WTC11 (cell line): Measurements from ENCODE around the gene IL2RG. TPM values are rescaled to one million over a fixed set of nuclear protein-coding genes. Genes with fewer than 3 reads are reported as not detected.

Experiments
- CREM ChIP-seq: sonication (generic); formaldehyde crosslinking; IDR thresholded peaks from 2 replicates; pipeline ENCODE4 v1.8.1; 2022; ENCODE audit warnings: mild to moderate bottlenecking, missing genetic modification reagents, moderate library complexity
- GABPB1 ChIP-seq: sonication (generic); formaldehyde crosslinking; IDR thresholded peaks from 2 replicates; pipeline ENCODE4 v1.8.1; 2023; ENCODE audit warnings: mild to moderate bottlenecking, missing genetic modification reagents
- IRF2 ChIP-seq: sonication (generic); formaldehyde crosslinking; IDR thresholded peaks from 2 replicates; pipeline ENCODE4 v1.8.0; 2022; ENCODE audit warnings: low read depth, missing genetic modification reagents, borderline replicate concordance
- JUN ChIP-seq: sonication (generic); formaldehyde crosslinking; IDR thresholded peaks from 2 replicates; pipeline ENCODE4 v1.8.0; 2023; ENCODE audit warnings: mild to moderate bottlenecking, missing genetic modification reagents
- NR1H2 ChIP-seq: sonication (generic); formaldehyde crosslinking; IDR thresholded peaks from 2 replicates; pipeline ENCODE4 v1.9.0; 2021; ENCODE audit warnings: mild to moderate bottlenecking, moderate library complexity, missing genetic modification reagents
- SOX15 ChIP-seq: fragments of 250-450 bp; sonication (Bioruptor Pico); IDR thresholded peaks from 2 replicates; pipeline ENCODE4 v1.9.0; 2021; ENCODE audit warnings: mild to moderate bottlenecking
- SP1 ChIP-seq: sonication (generic); formaldehyde crosslinking; conservative IDR thresholded peaks from 2 replicates; pipeline ENCODE4 v1.8.1; 2022; ENCODE audit warnings: missing genetic modification reagents
- ZNF121 ChIP-seq: sonication (generic); formaldehyde crosslinking; IDR thresholded peaks from 2 replicates; pipeline ENCODE4 v1.8.0; 2023; ENCODE audit warnings: missing genetic modification reagents
- ZNF263 ChIP-seq: sonication (generic); formaldehyde crosslinking; IDR thresholded peaks from 2 replicates; pipeline ENCODE4 v1.8.1; 2022; ENCODE audit warnings: low read depth, mild to moderate bottlenecking, moderate library complexity, missing genetic modification reagents
- total RNA-seq: library from RNA; stranded (reverse); gene quantifications from 3 replicates; pipeline ENCODE4 v1.2.3, GENCODE V29; 2021
- TF ChIP-seq, protein P1 (sequence below): sonication (generic); formaldehyde crosslinking; conservative IDR thresholded peaks from 2 replicates; pipeline ENCODE4 v1.8.1; 2023; ENCODE audit warnings: mild to moderate bottlenecking, low read depth, missing genetic modification reagents, moderate library complexity
- TF ChIP-seq, protein P2 (sequence below): sonication (generic); formaldehyde crosslinking; IDR thresholded peaks from 2 replicates; pipeline ENCODE4 v1.8.1; 2023; ENCODE audit warnings: mild to moderate bottlenecking, missing genetic modification reagents, moderate library complexity
- TF ChIP-seq, protein P3 (sequence below): fragments of 250-450 bp; sonication (Bioruptor Pico); IDR thresholded peaks from 2 replicates; pipeline ENCODE4 v1.9.0; 2021; ENCODE audit warnings: mild to moderate bottlenecking
- TF ChIP-seq, protein P4 (sequence below): fragments of 250-450 bp; sonication (Bioruptor Pico); IDR thresholded peaks from 2 replicates; pipeline ENCODE4 v1.9.0; 2021; ENCODE audit warnings: mild to moderate bottlenecking
- TF ChIP-seq, protein P5 (sequence below): fragments of 250-450 bp; sonication (Bioruptor Pico); IDR thresholded peaks from 2 replicates; pipeline ENCODE4 v2.1.2; 2022; ENCODE audit warnings: mild to moderate bottlenecking, moderate library complexity
- TF ChIP-seq, protein P6 (sequence below): sonication (generic); formaldehyde crosslinking; IDR thresholded peaks from 2 replicates; pipeline ENCODE4 v1.8.1; 2022; ENCODE audit warnings: low read depth, missing genetic modification reagents, borderline replicate concordance
- TF ChIP-seq, protein P7 (sequence below): sonication (generic); formaldehyde crosslinking; IDR thresholded peaks from 2 replicates; pipeline ENCODE4 v1.8.0; 2022; ENCODE audit warnings: mild to moderate bottlenecking, missing genetic modification reagents
- TF ChIP-seq, protein P8 (sequence below): sonication (generic); formaldehyde crosslinking; conservative IDR thresholded peaks from 2 replicates; pipeline ENCODE4 v1.8.1; 2022; ENCODE audit warnings: mild to moderate bottlenecking, missing genetic modification reagents
- TF ChIP-seq, protein P9 (sequence below): sonication (generic); formaldehyde crosslinking; IDR thresholded peaks from 2 replicates; pipeline ENCODE4 v1.8.1; 2023; ENCODE audit warnings: mild to moderate bottlenecking, missing genetic modification reagents, moderate library complexity
- TF ChIP-seq, protein P10 (sequence below): sonication (generic); formaldehyde crosslinking; IDR thresholded peaks from 2 replicates; pipeline ENCODE4 v1.8.1; 2023; ENCODE audit warnings: mild to moderate bottlenecking, missing genetic modification reagents
- TF ChIP-seq, protein P11 (sequence below): sonication (generic); formaldehyde crosslinking; IDR thresholded peaks from 2 replicates; pipeline ENCODE4 v1.8.1; 2022; ENCODE audit warnings: mild to moderate bottlenecking, missing genetic modification reagents, moderate library complexity, borderline replicate concordance

IL2RG gene
- total RNA-seq, 1 experiment from 2014 or later, result 1.2 TPM

DNA sequence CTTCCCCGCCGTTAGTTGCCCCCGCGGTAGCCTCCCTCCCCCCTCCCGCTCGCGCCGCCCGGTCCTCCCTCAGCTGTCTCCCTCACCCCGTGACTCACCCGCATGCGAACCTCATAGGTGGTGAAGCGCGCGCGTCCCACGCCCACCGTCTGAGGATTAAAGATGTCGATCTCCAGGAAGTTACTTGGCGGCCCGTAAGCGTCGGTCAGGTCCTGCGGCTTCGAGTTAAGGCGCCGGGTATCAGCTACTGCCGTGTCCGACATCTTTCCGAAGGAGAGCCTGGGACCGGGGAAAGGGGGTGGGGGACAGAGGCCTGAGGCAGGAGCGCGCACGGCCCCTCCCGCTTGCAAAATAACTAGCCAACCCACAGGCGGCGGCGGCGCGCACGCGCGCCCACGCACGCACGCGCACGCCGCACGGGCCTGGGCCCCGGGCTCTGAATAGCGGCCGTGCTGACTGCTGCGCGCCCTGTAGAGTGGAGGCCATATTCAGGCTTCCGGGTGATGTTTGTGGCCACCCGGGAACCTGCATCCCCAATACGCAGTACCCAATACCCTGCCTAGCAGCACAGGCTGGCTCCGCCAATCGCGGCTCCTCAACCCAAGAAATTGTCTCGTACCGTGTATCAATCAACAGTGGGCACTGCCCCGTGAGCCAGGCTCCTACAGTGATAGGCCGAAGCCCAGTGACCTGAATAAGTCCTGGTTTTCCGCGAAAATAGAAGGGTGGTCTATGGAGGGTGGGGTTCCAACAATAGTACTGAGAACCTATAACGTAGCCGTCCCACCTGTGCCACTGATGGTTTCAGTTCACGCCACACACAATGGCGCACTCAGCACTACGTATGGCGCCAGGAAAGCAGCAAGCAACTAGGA is 43.1 kb downstream of the IL2RG start, which contains the start of gene SNX12 (continued):
- TF ChIP-seq, protein P1, sequence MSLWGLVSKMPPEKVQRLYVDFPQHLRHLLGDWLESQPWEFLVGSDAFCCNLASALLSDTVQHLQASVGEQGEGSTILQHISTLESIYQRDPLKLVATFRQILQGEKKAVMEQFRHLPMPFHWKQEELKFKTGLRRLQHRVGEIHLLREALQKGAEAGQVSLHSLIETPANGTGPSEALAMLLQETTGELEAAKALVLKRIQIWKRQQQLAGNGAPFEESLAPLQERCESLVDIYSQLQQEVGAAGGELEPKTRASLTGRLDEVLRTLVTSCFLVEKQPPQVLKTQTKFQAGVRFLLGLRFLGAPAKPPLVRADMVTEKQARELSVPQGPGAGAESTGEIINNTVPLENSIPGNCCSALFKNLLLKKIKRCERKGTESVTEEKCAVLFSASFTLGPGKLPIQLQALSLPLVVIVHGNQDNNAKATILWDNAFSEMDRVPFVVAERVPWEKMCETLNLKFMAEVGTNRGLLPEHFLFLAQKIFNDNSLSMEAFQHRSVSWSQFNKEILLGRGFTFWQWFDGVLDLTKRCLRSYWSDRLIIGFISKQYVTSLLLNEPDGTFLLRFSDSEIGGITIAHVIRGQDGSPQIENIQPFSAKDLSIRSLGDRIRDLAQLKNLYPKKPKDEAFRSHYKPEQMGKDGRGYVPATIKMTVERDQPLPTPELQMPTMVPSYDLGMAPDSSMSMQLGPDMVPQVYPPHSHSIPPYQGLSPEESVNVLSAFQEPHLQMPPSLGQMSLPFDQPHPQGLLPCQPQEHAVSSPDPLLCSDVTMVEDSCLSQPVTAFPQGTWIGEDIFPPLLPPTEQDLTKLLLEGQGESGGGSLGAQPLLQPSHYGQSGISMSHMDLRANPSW (CRISPR knock-in tag), result no peak
- TF ChIP-seq, protein P2, sequence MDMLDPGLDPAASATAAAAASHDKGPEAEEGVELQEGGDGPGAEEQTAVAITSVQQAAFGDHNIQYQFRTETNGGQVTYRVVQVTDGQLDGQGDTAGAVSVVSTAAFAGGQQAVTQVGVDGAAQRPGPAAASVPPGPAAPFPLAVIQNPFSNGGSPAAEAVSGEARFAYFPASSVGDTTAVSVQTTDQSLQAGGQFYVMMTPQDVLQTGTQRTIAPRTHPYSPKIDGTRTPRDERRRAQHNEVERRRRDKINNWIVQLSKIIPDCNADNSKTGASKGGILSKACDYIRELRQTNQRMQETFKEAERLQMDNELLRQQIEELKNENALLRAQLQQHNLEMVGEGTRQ, result no peak
- no peak for TF ChIP-seq IRF2 (CRISPR knock-in tag)
- TF ChIP-seq ZNF121 (CRISPR knock-in tag), result no peak
- TF ChIP-seq, protein P3, sequence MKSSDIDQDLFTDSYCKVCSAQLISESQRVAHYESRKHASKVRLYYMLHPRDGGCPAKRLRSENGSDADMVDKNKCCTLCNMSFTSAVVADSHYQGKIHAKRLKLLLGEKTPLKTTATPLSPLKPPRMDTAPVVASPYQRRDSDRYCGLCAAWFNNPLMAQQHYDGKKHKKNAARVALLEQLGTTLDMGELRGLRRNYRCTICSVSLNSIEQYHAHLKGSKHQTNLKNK (CRISPR knock-in tag), result no peak
- TF ChIP-seq, protein P4, sequence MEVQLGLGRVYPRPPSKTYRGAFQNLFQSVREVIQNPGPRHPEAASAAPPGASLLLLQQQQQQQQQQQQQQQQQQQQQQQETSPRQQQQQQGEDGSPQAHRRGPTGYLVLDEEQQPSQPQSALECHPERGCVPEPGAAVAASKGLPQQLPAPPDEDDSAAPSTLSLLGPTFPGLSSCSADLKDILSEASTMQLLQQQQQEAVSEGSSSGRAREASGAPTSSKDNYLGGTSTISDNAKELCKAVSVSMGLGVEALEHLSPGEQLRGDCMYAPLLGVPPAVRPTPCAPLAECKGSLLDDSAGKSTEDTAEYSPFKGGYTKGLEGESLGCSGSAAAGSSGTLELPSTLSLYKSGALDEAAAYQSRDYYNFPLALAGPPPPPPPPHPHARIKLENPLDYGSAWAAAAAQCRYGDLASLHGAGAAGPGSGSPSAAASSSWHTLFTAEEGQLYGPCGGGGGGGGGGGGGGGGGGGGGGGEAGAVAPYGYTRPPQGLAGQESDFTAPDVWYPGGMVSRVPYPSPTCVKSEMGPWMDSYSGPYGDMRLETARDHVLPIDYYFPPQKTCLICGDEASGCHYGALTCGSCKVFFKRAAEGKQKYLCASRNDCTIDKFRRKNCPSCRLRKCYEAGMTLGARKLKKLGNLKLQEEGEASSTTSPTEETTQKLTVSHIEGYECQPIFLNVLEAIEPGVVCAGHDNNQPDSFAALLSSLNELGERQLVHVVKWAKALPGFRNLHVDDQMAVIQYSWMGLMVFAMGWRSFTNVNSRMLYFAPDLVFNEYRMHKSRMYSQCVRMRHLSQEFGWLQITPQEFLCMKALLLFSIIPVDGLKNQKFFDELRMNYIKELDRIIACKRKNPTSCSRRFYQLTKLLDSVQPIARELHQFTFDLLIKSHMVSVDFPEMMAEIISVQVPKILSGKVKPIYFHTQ (CRISPR knock-in tag), result no peak
- TF ChIP-seq CREM (CRISPR knock-in tag), result 0 out of 2 replicates have a peak, but pooled peaks have one; percentile 48
- TF ChIP-seq, protein P5, sequence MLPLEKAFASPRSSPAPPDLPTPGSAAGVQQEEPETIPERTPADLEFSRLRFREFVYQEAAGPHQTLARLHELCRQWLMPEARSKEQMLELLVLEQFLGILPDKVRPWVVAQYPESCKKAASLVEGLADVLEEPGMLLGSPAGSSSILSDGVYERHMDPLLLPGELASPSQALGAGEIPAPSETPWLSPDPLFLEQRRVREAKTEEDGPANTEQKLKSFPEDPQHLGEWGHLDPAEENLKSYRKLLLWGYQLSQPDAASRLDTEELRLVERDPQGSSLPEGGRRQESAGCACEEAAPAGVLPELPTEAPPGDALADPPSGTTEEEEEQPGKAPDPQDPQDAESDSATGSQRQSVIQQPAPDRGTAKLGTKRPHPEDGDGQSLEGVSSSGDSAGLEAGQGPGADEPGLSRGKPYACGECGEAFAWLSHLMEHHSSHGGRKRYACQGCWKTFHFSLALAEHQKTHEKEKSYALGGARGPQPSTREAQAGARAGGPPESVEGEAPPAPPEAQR, result 0 out of 2 replicates have a peak, but pooled peaks have one; percentile 45
- no peak for TF ChIP-seq SOX15 (CRISPR knock-in tag)
- TF ChIP-seq, protein P6, sequence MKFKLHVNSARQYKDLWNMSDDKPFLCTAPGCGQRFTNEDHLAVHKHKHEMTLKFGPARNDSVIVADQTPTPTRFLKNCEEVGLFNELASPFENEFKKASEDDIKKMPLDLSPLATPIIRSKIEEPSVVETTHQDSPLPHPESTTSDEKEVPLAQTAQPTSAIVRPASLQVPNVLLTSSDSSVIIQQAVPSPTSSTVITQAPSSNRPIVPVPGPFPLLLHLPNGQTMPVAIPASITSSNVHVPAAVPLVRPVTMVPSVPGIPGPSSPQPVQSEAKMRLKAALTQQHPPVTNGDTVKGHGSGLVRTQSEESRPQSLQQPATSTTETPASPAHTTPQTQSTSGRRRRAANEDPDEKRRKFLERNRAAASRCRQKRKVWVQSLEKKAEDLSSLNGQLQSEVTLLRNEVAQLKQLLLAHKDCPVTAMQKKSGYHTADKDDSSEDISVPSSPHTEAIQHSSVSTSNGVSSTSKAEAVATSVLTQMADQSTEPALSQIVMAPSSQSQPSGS, result no peak
- TF ChIP-seq, protein P7, sequence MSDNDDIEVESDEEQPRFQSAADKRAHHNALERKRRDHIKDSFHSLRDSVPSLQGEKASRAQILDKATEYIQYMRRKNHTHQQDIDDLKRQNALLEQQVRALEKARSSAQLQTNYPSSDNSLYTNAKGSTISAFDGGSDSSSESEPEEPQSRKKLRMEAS (CRISPR knock-in tag), result peak; percentile 43; the same call in 1 of the 2 replicates
- TF ChIP-seq, protein P8, sequence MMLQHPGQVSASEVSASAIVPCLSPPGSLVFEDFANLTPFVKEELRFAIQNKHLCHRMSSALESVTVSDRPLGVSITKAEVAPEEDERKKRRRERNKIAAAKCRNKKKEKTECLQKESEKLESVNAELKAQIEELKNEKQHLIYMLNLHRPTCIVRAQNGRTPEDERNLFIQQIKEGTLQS, result no peak
- no peak for TF ChIP-seq JUN
- TF ChIP-seq SP1 (CRISPR knock-in tag), result peak; percentile 72
- TF ChIP-seq, protein P9, sequence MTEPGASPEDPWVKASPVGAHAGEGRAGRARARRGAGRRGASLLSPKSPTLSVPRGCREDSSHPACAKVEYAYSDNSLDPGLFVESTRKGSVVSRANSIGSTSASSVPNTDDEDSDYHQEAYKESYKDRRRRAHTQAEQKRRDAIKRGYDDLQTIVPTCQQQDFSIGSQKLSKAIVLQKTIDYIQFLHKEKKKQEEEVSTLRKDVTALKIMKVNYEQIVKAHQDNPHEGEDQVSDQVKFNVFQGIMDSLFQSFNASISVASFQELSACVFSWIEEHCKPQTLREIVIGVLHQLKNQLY (CRISPR knock-in tag), result no peak
- no peak for TF ChIP-seq NR1H2 (CRISPR knock-in tag)
- no peak for TF ChIP-seq ZNF263 (CRISPR knock-in tag)
- TF ChIP-seq, protein P10, sequence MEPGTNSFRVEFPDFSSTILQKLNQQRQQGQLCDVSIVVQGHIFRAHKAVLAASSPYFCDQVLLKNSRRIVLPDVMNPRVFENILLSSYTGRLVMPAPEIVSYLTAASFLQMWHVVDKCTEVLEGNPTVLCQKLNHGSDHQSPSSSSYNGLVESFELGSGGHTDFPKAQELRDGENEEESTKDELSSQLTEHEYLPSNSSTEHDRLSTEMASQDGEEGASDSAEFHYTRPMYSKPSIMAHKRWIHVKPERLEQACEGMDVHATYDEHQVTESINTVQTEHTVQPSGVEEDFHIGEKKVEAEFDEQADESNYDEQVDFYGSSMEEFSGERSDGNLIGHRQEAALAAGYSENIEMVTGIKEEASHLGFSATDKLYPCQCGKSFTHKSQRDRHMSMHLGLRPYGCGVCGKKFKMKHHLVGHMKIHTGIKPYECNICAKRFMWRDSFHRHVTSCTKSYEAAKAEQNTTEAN (CRISPR knock-in tag), result no peak
- TF ChIP-seq GABPB1 (CRISPR knock-in tag), result peak; percentile 46; the same call in 1 of the 2 replicates
- TF ChIP-seq, protein P11, sequence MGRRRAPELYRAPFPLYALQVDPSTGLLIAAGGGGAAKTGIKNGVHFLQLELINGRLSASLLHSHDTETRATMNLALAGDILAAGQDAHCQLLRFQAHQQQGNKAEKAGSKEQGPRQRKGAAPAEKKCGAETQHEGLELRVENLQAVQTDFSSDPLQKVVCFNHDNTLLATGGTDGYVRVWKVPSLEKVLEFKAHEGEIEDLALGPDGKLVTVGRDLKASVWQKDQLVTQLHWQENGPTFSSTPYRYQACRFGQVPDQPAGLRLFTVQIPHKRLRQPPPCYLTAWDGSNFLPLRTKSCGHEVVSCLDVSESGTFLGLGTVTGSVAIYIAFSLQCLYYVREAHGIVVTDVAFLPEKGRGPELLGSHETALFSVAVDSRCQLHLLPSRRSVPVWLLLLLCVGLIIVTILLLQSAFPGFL (CRISPR knock-in tag), result no peak
